Skeletal muscle tissue (tissue), 4 donors: ENCODE measurements around the gene ABCA13. TPM values are rescaled to one million over a fixed set of nuclear protein-coding genes. Genes with fewer than 3 reads are reported as not detected.

Experiments used
- H3K27ac ChIP-seq: one replicate; pipeline ENCODE4 v1.7.0; 2013; ENCODE audit warnings: mild to moderate bottlenecking, low read depth, low read length, inconsistent platforms
- H3K27me3 ChIP-seq, 3 donors: one replicate each; pipeline ENCODE4 v1.7.0; 2013; ENCODE audit warnings: low read length in 3 of 3; ENCODE audit not compliant: control insufficient read depth in 3 of 3, insufficient read depth in 3 of 3
- H3K36me3 ChIP-seq, 3 donors: one replicate each; pipeline ENCODE4 v1.7.0; 2013; ENCODE audit warnings: low read length in 3 of 3; ENCODE audit not compliant: control insufficient read depth in 3 of 3, insufficient read depth in 3 of 3
- H3K4me1 ChIP-seq, 3 donors: one replicate each; pipeline ENCODE4 v1.7.0; 2013; ENCODE audit warnings: low read length in 3 of 3, mild to moderate bottlenecking in 3 of 3; ENCODE audit not compliant: control insufficient read depth in 3 of 3, insufficient read depth in 3 of 3
- H3K4me3 ChIP-seq, 3 donors: one replicate each; pipeline ENCODE4 v1.7.0; 2013; ENCODE audit warnings: low read length in 3 of 3
- H3K9ac ChIP-seq, 3 donors: one replicate each; pipeline ENCODE4 v1.7.0; 2013; ENCODE audit warnings: low read length in 3 of 3, mild to moderate bottlenecking in 3 of 3, moderate library complexity in 2 of 3, low read depth in 1 of 3
- H3K9me3 ChIP-seq, 3 donors: one replicate each; pipeline ENCODE4 v1.7.0; 2013; ENCODE audit warnings: low read length in 3 of 3; ENCODE audit not compliant: control insufficient read depth in 3 of 3
- total RNA-seq: library from RNA; depleted of rRNA; stranded (reverse); fragments of >200 nt; gene quantifications from one replicate; pipeline ENCODE4 v1.2.3, GENCODE V29; 2014
- donor health status: Osteomylitis.

ABCA13 gene
- total RNA-seq, 1 donor from 2014 or later = 0.52 TPM

DNA sequence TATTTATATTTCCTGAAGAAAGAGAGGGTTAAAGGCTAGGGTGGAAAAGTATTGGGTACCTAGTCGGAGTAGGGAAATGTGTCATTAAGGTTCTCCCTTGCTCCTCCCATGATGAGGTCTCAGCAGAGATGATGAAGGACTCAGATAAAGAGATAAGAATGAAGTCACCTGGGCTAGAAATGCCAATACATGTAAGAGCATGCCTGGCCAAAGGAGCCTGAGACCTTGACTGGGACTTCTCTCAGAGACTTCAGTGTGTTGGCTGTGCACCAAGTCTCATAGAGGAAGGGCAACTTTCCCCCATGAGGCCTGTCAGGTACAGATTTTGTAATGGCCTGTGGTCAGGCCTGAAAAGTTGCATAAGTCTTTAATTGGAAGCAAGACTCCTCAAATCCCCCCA is 392.1 kb downstream of the ABCA13 start:
- no peaks in the 10 kb centered on the region for H3K36me3 ChIP-seq
- H3K4me3 ChIP-seq = no peak overlapping the region
- H3K9ac ChIP-seq = no peak overlapping the region
- H3K27me3 ChIP-seq = no peaks in the 10 kb centered on the region
- H3K9me3 ChIP-seq = no peaks in the 10 kb centered on the region
- H3K4me1 ChIP-seq = no peaks in the 10 kb centered on the region
- H3K27ac ChIP-seq = no peak overlapping the region

DNA sequence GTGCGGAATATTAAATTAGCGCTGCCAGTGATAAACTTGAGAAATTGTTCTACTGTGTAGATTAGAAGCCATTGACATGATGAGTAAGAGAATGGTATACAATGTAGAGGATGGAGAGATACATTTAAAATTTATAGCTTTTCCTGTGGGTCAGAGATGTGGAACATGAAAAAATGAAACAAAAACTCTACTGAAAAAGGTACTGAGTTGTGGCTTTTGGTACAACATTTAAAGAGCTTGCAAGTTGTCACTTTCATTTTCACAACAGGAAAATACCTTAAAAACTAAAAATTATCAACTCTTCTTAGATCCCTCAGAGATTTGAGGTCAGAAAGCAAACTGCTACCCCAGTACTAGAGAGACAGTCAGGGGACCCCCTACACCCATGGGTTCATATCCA is 404.3 kb downstream of the ABCA13 start:
- Histone ChIP-seq H3K4me3 (no peak overlapping the region), H3K9me3 (no peaks in the 10 kb centered on the region), H3K9ac (no peak overlapping the region), H3K27me3 (no peaks in the 10 kb centered on the region), H3K4me1 (no peaks in the 10 kb centered on the region), H3K27ac (no peak overlapping the region), H3K36me3 (no peaks in the 10 kb centered on the region)

GRCh38 chr7:48587475-48587874 is 416.2 kb downstream of the ABCA13 start:
- Histone ChIP-seq H3K27ac (no peak overlapping the region), H3K36me3 (no peaks in the 10 kb centered on the region), H3K27me3 (no peaks in the 10 kb centered on the region), H3K9ac (no peak overlapping the region), H3K9me3 (no peaks in the 10 kb centered on the region), H3K4me1 (no peaks in the 10 kb centered on the region), H3K4me3 (no peak overlapping the region)

DNA sequence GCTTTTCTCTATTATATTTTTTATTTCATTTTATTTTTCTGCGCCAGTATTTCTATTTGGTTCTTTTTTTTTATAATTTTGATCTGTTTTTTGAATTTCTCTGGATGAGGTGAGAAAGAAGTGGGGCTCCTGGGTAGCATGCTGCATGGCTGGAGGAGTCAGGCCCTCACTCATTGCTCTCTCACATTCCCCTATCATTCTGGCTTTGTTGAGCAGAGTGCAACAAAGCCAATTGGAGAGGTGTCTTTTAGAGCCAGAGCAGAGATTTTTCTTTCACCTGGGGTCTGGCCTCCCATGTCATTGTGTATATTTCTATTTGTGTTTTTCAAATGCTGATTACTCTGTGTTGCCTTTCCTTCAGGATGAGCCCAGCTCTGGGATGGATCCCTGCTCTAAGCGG is 423.1 kb downstream of the ABCA13 start:
- Histone ChIP-seq H3K9me3 (no peaks in the 10 kb centered on the region), H3K4me3 (no peak overlapping the region), H3K9ac (no peak overlapping the region), H3K27ac (no peak overlapping the region), H3K27me3 (no peaks in the 10 kb centered on the region), H3K36me3 (no peaks in the 10 kb centered on the region), H3K4me1 (no peaks in the 10 kb centered on the region)

- Histone ChIP-seq H3K27ac (no peak overlapping the region), H3K4me3 (no peak overlapping the region), H3K27me3 (no peaks in the 10 kb centered on the region), H3K36me3 (no peaks in the 10 kb centered on the region), H3K9me3 (no peaks in the 10 kb centered on the region), H3K9ac (no peak overlapping the region), H3K4me1 (no peaks in the 10 kb centered on the region)
Observed at GRCh38 chr7:48595756-48596155, 424.5 kb downstream of the ABCA13 start.

DNA sequence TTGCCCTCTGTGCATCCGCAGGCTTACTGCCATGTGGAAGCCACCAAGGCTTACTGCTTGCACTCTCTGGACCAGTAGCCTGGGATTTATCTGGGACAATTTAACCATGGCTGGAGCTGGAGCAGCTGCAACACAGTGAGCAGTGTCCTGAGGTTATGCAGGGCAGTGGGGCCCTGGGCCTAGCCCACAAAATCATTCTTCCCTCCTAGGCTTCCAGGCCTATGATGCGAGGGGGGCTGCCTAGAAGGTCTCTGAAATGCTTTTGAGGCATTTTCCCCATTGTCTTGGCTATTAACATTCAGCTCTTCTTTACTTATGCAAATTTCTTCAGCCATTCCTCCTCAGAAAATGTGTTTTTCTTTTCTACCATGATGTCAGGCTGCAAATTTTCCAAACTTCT is 439.4 kb downstream of the ABCA13 start:
- Histone ChIP-seq H3K36me3 (no peaks in the 10 kb centered on the region), H3K4me3 (no peak overlapping the region), H3K9me3 (peaks cover 0 to 2% (median 0%) of the 10 kb centered on the region in 3 donors), H3K27ac (no peak overlapping the region), H3K27me3 (no peaks in the 10 kb centered on the region), H3K4me1 (no peaks in the 10 kb centered on the region), H3K9ac (no peak overlapping the region)

GRCh38 chr7:48611993-48612392 is 440.7 kb downstream of the ABCA13 start:
- Histone ChIP-seq H3K4me3 (no peak overlapping the region), H3K27ac (no peak overlapping the region), H3K9me3 (peaks cover 0 to 2% (median 0%) of the 10 kb centered on the region in 3 donors)

GRCh38 chr7:48617508-48617907 is 446.2 kb downstream of the ABCA13 start:
- Histone ChIP-seq H3K4me1 (no peaks in the 10 kb centered on the region), H3K27me3 (no peaks in the 10 kb centered on the region), H3K9ac (no peak overlapping the region), H3K27ac (no peak overlapping the region), H3K36me3 (no peaks in the 10 kb centered on the region), H3K4me3 (no peak overlapping the region), H3K9me3 (no peaks in the 10 kb centered on the region)

More at GRCh38 chr7:48611993-48612392, 440.7 kb downstream of the ABCA13 start:
- Histone ChIP-seq H3K36me3 (no peaks in the 10 kb centered on the region), H3K9ac (no peak overlapping the region), H3K27me3 (no peaks in the 10 kb centered on the region), H3K4me1 (no peaks in the 10 kb centered on the region)

DNA sequence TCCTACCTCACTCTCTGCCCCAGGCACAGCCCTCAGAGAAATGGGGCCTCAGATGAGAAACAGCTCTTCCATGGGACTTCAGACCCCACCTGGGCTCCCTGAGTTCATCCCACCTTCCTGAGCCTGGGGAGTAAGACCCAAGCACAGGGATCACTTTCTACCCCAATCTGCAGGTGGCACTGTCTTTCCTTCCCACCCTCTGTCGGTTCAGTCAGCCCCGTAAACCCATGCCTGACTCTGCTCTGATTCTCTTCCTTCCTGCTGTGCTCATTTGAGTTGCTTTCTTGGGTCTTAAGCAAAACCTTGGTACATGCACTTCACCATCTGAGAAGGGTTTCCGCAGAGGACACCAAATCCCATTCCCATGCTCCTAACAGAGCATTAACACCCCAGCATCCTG is 446.7 kb downstream of the ABCA13 start:
- Histone ChIP-seq H3K27me3 (no peaks in the 10 kb centered on the region), H3K9ac (no peak overlapping the region), H3K4me1 (no peaks in the 10 kb centered on the region), H3K9me3 (no peaks in the 10 kb centered on the region), H3K36me3 (no peaks in the 10 kb centered on the region), H3K27ac (no peak overlapping the region), H3K4me3 (no peak overlapping the region)

- Histone ChIP-seq H3K4me3 (no peak overlapping the region), H3K9me3 (no peaks in the 10 kb centered on the region), H3K9ac (no peak overlapping the region), H3K36me3 (no peaks in the 10 kb centered on the region), H3K27ac (no peak overlapping the region), H3K27me3 (no peaks in the 10 kb centered on the region), H3K4me1 (no peaks in the 10 kb centered on the region)
Observed at GRCh38 chr7:48621076-48621475, 449.8 kb downstream of the ABCA13 start.

DNA sequence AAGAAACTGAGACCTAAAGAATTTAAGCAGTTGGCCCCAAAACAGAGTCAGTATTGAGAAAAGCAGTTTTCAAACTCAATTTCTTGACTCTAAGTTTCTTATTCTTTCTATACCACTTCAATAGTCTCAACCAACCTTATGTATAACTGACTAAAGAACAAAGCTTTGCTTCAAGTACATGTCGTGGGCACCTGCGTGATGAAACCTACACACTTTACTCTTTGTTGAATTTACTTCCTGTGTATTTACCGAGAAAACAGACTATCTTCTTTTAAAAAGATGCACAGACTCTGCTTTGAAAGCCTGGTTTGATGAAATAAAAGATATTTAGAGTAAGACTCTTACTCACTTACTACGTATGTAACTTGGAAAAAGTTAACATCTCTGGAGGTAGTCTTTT is 455.9 kb downstream of the ABCA13 start:
- H3K9ac ChIP-seq = no peak overlapping the region
- no peak overlapping the region for H3K4me3 ChIP-seq
- no peaks in the 10 kb centered on the region for H3K27me3 ChIP-seq

More for the DNA sequence above, 455.9 kb downstream of the ABCA13 start:
- H3K36me3 ChIP-seq = no peaks in the 10 kb centered on the region
- no peaks in the 10 kb centered on the region for H3K4me1 ChIP-seq
- no peaks in the 10 kb centered on the region for H3K9me3 ChIP-seq
- no peak overlapping the region for H3K27ac ChIP-seq
